GM12878 (cell line): ENCODE measurements around the gene SFT2D2. TPM values are rescaled to one million over a fixed set of nuclear protein-coding genes. Genes with fewer than 3 reads are reported as not detected.

Experiments
- ATAC-seq: fragments of 200-7000 bp; cut with Tn5 transposase; 3 replicates; pipeline ENCODE4 v1.9.1; 2020; ENCODE audit warnings: mild to moderate bottlenecking, moderate library complexity
- BruUV-seq: library from RNA; stranded (reverse); fragments of 400-500 nt; replicated peaks from 2 replicates; lab custom pipeline; 2021; lab: Mats Ljungman, UMichigan
- CTCF ChIA-PET: fragments of 300-600 bp; sonication (Branson Sonifier 250); formaldehyde crosslinking; extraction: SDS; loops from one replicate; lab custom pipeline; 2021; ENCODE audit warnings: inconsistent platforms; lab: Yijun Ruan, JAX
- POLR2A ChIA-PET: fragments of 350-600 bp; formaldehyde crosslinking; extraction: SDS; loops from one replicate; lab custom pipeline; 2021; ENCODE audit warnings: inconsistent platforms; lab: Charles Lee
- RAD21 ChIA-PET: fragments of 300-600 bp; sonication (Branson Sonifier 250); formaldehyde crosslinking; loops from one replicate; lab custom pipeline; 2023; ENCODE audit warnings: antibody characterized with exemption; ENCODE audit not compliant: unreplicated experiment; lab: Charles Lee
- SMC1A ChIA-PET: fragments of 300-600 bp; sonication (Branson Sonifier 250); formaldehyde crosslinking; loops from one replicate; lab custom pipeline; 2023; ENCODE audit not compliant: unreplicated experiment, uncharacterized antibody; lab: Charles Lee
- DNase-seq: peaks from one replicate; pipeline ENCODE4 v3.0.0-alpha.2; 2011; ENCODE audit warnings: low read depth, low spot score
- FAIRE-seq: peaks from 3 replicates; lab custom pipeline; 2011; peaks lifted over from hg19 to GRCh38; lab: Jason Lieb, UNC
- H2AFZ ChIP-seq: 2 replicates; pipeline ENCODE4 v1.6.0; 2011; ENCODE audit warnings: low read depth, low read length, control low read depth; ENCODE audit not compliant: control insufficient read depth
- H3K27ac ChIP-seq: 2 replicates; pipeline ENCODE4 v1.5.1; 2011; ENCODE audit warnings: control low read depth; ENCODE audit not compliant: control insufficient read depth, insufficient read depth
- H3K27me3 ChIP-seq, 2 experiments: replicated peaks in 1 of 2; 2 replicates each; pipeline versions ENCODE4 v1.6.0 to v1.6.1; 2011; ENCODE audit warnings: low read length in 1 of 2; ENCODE audit not compliant: control insufficient read depth in 2 of 2, insufficient read depth in 2 of 2
- H3K36me3 ChIP-seq, 2 experiments: 2 replicates each; pipeline ENCODE4 v1.5.1; 2011; ENCODE audit warnings: low read length in 1 of 2; ENCODE audit not compliant: control insufficient read depth in 2 of 2, insufficient read depth in 2 of 2
- H3K4me1 ChIP-seq: 2 replicates; pipeline ENCODE4 v1.6.1; 2011; ENCODE audit warnings: mild to moderate bottlenecking, low read length, moderate library complexity, mixed read lengths; ENCODE audit not compliant: control insufficient read depth, insufficient read depth
- H3K4me2 ChIP-seq: 2 replicates; pipeline ENCODE4 v1.6.0; 2011; ENCODE audit warnings: control low read depth; ENCODE audit not compliant: control insufficient read depth, insufficient read depth
- H3K4me3 ChIP-seq: fragments of 200-600 bp; sonication (generic); 2 replicates; pipeline ENCODE4 v1.5.1; 2016
- H3K79me2 ChIP-seq: 2 replicates; pipeline ENCODE4 v1.6.0; 2011; ENCODE audit warnings: low read length; ENCODE audit not compliant: control insufficient read depth, insufficient read depth
- H3K9ac ChIP-seq: 2 replicates; pipeline ENCODE4 v1.8.0; 2011; ENCODE audit warnings: low read length, control low read depth, mixed read lengths; ENCODE audit not compliant: control insufficient read depth, insufficient read depth
- H3K9me3 ChIP-seq: replicated peaks from 3 replicates; pipeline ENCODE4 v1.5.1; 2011; ENCODE audit warnings: mild to moderate bottlenecking, low read length; ENCODE audit not compliant: control insufficient read depth, insufficient read depth
- H4K20me1 ChIP-seq: 2 replicates; pipeline ENCODE4 v1.6.0; 2011; ENCODE audit not compliant: control insufficient read depth, insufficient read depth
- EGR1 ChIP-seq, 2 experiments: IDR thresholded peaks; 1 replicate in 1 of 2; 2 replicates in 1 of 2; pipeline ENCODE4 v1.6.1; 2011 to 2012; ENCODE audit warnings: low read depth in 2 of 2, low read length in 2 of 2, borderline replicate concordance in 1 of 2, mild to moderate bottlenecking in 1 of 2, moderate library complexity in 1 of 2
- STAT1 ChIP-seq: fragments of 450-650 bp; conservative IDR thresholded peaks from 2 replicates; pipeline ENCODE4 v1.6.1; 2014; ENCODE audit warnings: antibody characterized with exemption, mild to moderate bottlenecking
- ZNF592 ChIP-seq: fragments of 450-650 bp; IDR thresholded peaks from 2 replicates; pipeline ENCODE4 v1.6.1; 2017; ENCODE audit warnings: mild to moderate bottlenecking, moderate library complexity
- WGBS: methylation state at CpG from one replicate; pipeline ENCODE4 v1.1.6; 2016; ENCODE audit warnings: low lambda C conversion rate; ENCODE audit not compliant: insufficient replicate concordance, insufficient coverage; ENCODE audit errors: missing lambda C conversion rate; 5-methylcytosine and 5-hydroxymethylcytosine counted together
- in situ Hi-C: fragments of 300-500 bp; cut with MboI; formaldehyde crosslinking; loops from 9 replicates; pipeline ENCODE4 v1.14.3; 2018; ENCODE audit warnings: mixed read lengths
- intact Hi-C: fragments of 100-400 bp; cut with micrococcal nuclease; formaldehyde crosslinking; loops from one replicate; pipeline ENCODE4 v1.14.2; 2022; ENCODE audit not compliant: unreplicated experiment
- polyA plus RNA-seq, 11 experiments: library from polyadenylated mRNA; depleted of rRNA in 4 of 11; unstranded in 6 of 11; stranded (reverse) in 5 of 11; fragments of >200 nt; fragmentation: Nextera tagmentation in 4 of 11; fragmentation: Illumina TruSeq in 1 of 11; extraction: Ambion mirVana in 4 of 11; extraction: Trizol in 1 of 11; gene quantifications; 1 replicate in 1 of 11; 2 replicates in 10 of 11; pipeline versions ENCODE4 v1.2.1 to v1.2.3, GENCODE V29; 2011 to 2016; ENCODE audit warnings: inconsistent platforms in 2 of 11, missing spikeins in 2 of 11, low read depth in 1 of 11
- total RNA-seq, 4 experiments: library from RNA; depleted of rRNA in 3 of 4; stranded (reverse); fragments of >200 nt in 3 of 4; fragmentation: Illumina TruSeq in 1 of 4; extraction: Trizol in 1 of 4; gene quantifications; 2 replicates each; pipeline versions ENCODE4 v1.2.1 to v1.2.3, GENCODE V29; 2013 to 2021

The SFT2D2 gene
- total and polyA plus RNA-seq, 10 of the 15 experiments (the other 5 are each of a cell fraction or from before 2014, with no cell fraction given), result 5.6 to 49.6 (median 24.9) TPM

GRCh38 chr1:168280296-168280927 lies 54.6 kb downstream of the SFT2D2 start, which contains the start of gene TBX19:
TSS of gene TBX19 (plus strand) at chr1:168280877. CDS start at chr1:168281091, 214 bp downstream.
- Histone ChIP-seq H3K36me3 (no peaks in the 10 kb centered on the region), H3K9ac (no peak within 1 kb of the TSS), H3K4me3 (no peak within 1 kb of the TSS)
- DNase-seq, result no peak
- RAD21 ChIA-PET, result interaction anchor here (1.3 kb wide), 1 partner anchor 62 kb away, joined by 3 read pairs; no protein-coding TSS in a partner anchor
- no peak for FAIRE-seq
- WGBS, result 85% methylated on average over 7 of the region's 7 CpGs
- TF ChIP-seq EGR1 (IDR thresholded peaks at IDR 0.05; ENCODE audit: borderline replicate concordance in 1 of 2, low read depth in 2 of 2, low read length in 2 of 2), result no peak
- TF ChIP-seq STAT1, result no peak
- TF ChIP-seq ZNF592, result no peak
- TF ChIP-seq, all 136 proteins: peak for 0
- ChIA-PET CTCF (interaction anchor here (0.5 to 2.2 kb wide), 2 partner anchors 13 to 45 kb away, joined by 3 to 6 read pairs; no protein-coding TSS in a partner anchor), POLR2A (no interaction called here), SMC1A (no interaction called here)
- intact Hi-C loops, result no loop called here
- H2AFZ ChIP-seq, result no peak within 1 kb of the TSS
- H3K27me3 ChIP-seq, result no peaks in the 10 kb centered on the region
- H4K20me1 ChIP-seq, result no peaks in the 10 kb centered on the region
- no peak within 1 kb of the TSS for H3K27ac ChIP-seq
- H3K4me2 ChIP-seq, result no peak within 1 kb of the TSS
- no peaks in the 10 kb centered on the region; the same call in 2 of the 3 replicates for H3K9me3 ChIP-seq
- in situ Hi-C loops, result no loop called here
- H3K79me2 ChIP-seq, result no peaks in the 10 kb centered on the region
- H3K4me1 ChIP-seq, result no peaks in the 10 kb centered on the region
- no TSS peak for BruUV-seq
- no peak for ATAC-seq
